Fibroblast of lung (primary cell): ENCODE data around the gene DPM2. TPM values are rescaled to one million over a fixed set of nuclear protein-coding genes. Genes with fewer than 3 reads are reported as not detected.
A peak's percentile ranks its signal among the peaks of the same experiment; 100 is the strongest.

ENCODE experiments used
- DNase-seq, 2 donors: peaks; one replicate each; pipeline versions ENCODE4 v3.0.0 to v3.0.0-alpha.2; 2010; ENCODE audit warnings: low read depth in 2 of 2
- H2AFZ ChIP-seq: 2 replicates; pipeline ENCODE4 v1.5.1; 2012; ENCODE audit warnings: low read length, control low read depth, inconsistent platforms
- H3K27ac ChIP-seq: 2 replicates; pipeline ENCODE4 v1.5.1; 2011; ENCODE audit warnings: low read length, control low read depth; ENCODE audit not compliant: insufficient read depth
- H3K27me3 ChIP-seq: 2 replicates; pipeline ENCODE4 v1.5.1; 2011; ENCODE audit warnings: mild to moderate bottlenecking, low read length; ENCODE audit not compliant: control insufficient read depth, insufficient read depth
- H3K36me3 ChIP-seq: 2 replicates; pipeline ENCODE4 v1.5.1; 2011; ENCODE audit warnings: low read length; ENCODE audit not compliant: control insufficient read depth, insufficient read depth
- H3K4me1 ChIP-seq: 2 replicates; pipeline ENCODE4 v1.5.1; 2011; ENCODE audit warnings: low read length; ENCODE audit not compliant: control insufficient read depth, insufficient read depth; ENCODE audit errors: extremely low read depth
- H3K4me2 ChIP-seq: 2 replicates; pipeline ENCODE4 v1.5.1; 2011; ENCODE audit warnings: low read length, control low read depth; ENCODE audit not compliant: insufficient read depth; ENCODE audit errors: extremely low read depth
- H3K4me3 ChIP-seq, 4 experiments: fragments of 200-600 bp in 1 of 4; sonication (generic) in 1 of 4; replicated peaks in 1 of 4; 2 replicates each; pipeline ENCODE4 v1.5.1; 2011 to 2016; ENCODE audit warnings: low read length in 4 of 4, low read depth in 3 of 4, mild to moderate bottlenecking in 3 of 4, control low read depth in 2 of 4, inconsistent platforms in 1 of 4, mixed read lengths in 1 of 4; ENCODE audit not compliant: insufficient read depth in 1 of 4; ENCODE audit errors: control extremely low read depth in 1 of 4
- H3K79me2 ChIP-seq: 2 replicates; pipeline ENCODE4 v1.5.1; 2012; ENCODE audit warnings: mild to moderate bottlenecking, low read length, inconsistent platforms; ENCODE audit not compliant: control insufficient read depth, insufficient read depth
- H3K9ac ChIP-seq: 2 replicates; pipeline ENCODE4 v1.5.1; 2011; ENCODE audit warnings: mild to moderate bottlenecking, low read length, control low read depth; ENCODE audit not compliant: insufficient read depth
- H3K9me3 ChIP-seq: 2 replicates; pipeline ENCODE4 v1.5.1; 2012; ENCODE audit warnings: low read depth, low read length; ENCODE audit not compliant: control insufficient read depth, insufficient read depth
- H4K20me1 ChIP-seq: 2 replicates; pipeline ENCODE4 v1.5.1; 2011; ENCODE audit warnings: low read length; ENCODE audit not compliant: control insufficient read depth, insufficient read depth; ENCODE audit errors: extremely low read depth
- EZH2 ChIP-seq: IDR thresholded peaks from 2 replicates; pipeline ENCODE4 v1.5.1; 2012; ENCODE audit warnings: low read length, control low read depth, mild to moderate bottlenecking; ENCODE audit errors: missing control alignments
- polyA plus RNA-seq, 2 donors: library from polyadenylated mRNA; depleted of rRNA in 1 of 2; stranded (reverse) in 1 of 2; unstranded in 1 of 2; fragments of >200 nt; gene quantifications; 2 replicates each; pipeline ENCODE4 v1.2.1, GENCODE V29; 2011 to 2012; ENCODE audit warnings: missing spikeins in 1 of 2
- total RNA-seq: library from RNA; depleted of rRNA; stranded (reverse); fragments of >200 nt; gene quantifications from 2 replicates; pipeline ENCODE4 v1.2.1, GENCODE V29; 2014
- TF ChIP-seq, protein P1 (sequence below), 2 donors: IDR thresholded peaks in 1 of 2; conservative IDR thresholded peaks in 1 of 2; 1 replicate in 1 of 2; 2 replicates in 1 of 2; pipeline ENCODE4 v1.5.1; 2011 to 2012; ENCODE audit warnings: low read length in 2 of 2, control low read depth in 1 of 2, inconsistent platforms in 1 of 2, low read depth in 1 of 2, mild to moderate bottlenecking in 1 of 2

Gene DPM2
- total and polyA plus RNA-seq, 2 donors (not counting 1 experiment from before 2014, with no cell fraction given), result 11.7 to 24.1 TPM

GRCh38 chr9:127979333-127980059 is 41.8 kb upstream of the DPM2 start:
- peak overlapping the region; percentile 87 for H3K4me2 ChIP-seq
- peaks cover 48% of the 10 kb centered on the region for H3K79me2 ChIP-seq
- peak; percentile 31 to 49 for DNase-seq
- no peaks in the 10 kb centered on the region for H4K20me1 ChIP-seq
- H3K36me3 ChIP-seq, result no peaks in the 10 kb centered on the region
- H3K9ac ChIP-seq, result peak overlapping the region; percentile 67
- peaks cover 18% of the 10 kb centered on the region for H3K4me1 ChIP-seq
- H3K9me3 ChIP-seq, result no peaks in the 10 kb centered on the region
- H3K27ac ChIP-seq, result peak overlapping the region; percentile 36
- H3K27me3 ChIP-seq, result no peaks in the 10 kb centered on the region
- TF ChIP-seq, protein P1, sequence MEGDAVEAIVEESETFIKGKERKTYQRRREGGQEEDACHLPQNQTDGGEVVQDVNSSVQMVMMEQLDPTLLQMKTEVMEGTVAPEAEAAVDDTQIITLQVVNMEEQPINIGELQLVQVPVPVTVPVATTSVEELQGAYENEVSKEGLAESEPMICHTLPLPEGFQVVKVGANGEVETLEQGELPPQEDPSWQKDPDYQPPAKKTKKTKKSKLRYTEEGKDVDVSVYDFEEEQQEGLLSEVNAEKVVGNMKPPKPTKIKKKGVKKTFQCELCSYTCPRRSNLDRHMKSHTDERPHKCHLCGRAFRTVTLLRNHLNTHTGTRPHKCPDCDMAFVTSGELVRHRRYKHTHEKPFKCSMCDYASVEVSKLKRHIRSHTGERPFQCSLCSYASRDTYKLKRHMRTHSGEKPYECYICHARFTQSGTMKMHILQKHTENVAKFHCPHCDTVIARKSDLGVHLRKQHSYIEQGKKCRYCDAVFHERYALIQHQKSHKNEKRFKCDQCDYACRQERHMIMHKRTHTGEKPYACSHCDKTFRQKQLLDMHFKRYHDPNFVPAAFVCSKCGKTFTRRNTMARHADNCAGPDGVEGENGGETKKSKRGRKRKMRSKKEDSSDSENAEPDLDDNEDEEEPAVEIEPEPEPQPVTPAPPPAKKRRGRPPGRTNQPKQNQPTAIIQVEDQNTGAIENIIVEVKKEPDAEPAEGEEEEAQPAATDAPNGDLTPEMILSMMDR (conservative IDR thresholded peaks at IDR 0.05 in 1 of 2, IDR thresholded peaks at IDR 0.05 in 1 of 2; ENCODE audit: low read depth in 1 of 2, low read length in 2 of 2), result no peak
- no peak overlapping the region for H2AFZ ChIP-seq
- H3K4me3 ChIP-seq, result peak overlapping the region; percentile 50 to 91 (median 75)

GRCh38 chr9:127979015-127979332 is 41.3 kb upstream of the DPM2 start:
- no peaks in the 10 kb centered on the region for H3K27me3 ChIP-seq
- no peak overlapping the region for H2AFZ ChIP-seq
- no peaks in the 10 kb centered on the region for H3K9me3 ChIP-seq
- H4K20me1 ChIP-seq, result no peaks in the 10 kb centered on the region
- TF ChIP-seq, protein P1 (conservative IDR thresholded peaks at IDR 0.05 in 1 of 2, IDR thresholded peaks at IDR 0.05 in 1 of 2; ENCODE audit: low read depth in 1 of 2, low read length in 2 of 2), result no peak
- no peak for TF ChIP-seq EZH2
- H3K4me1 ChIP-seq, result peaks cover 19% of the 10 kb centered on the region
- H3K79me2 ChIP-seq, result peaks cover 51% of the 10 kb centered on the region
- H3K4me3 ChIP-seq, result peak overlapping the region; percentile 50 to 91 (median 75)
- H3K36me3 ChIP-seq, result no peaks in the 10 kb centered on the region
- peak overlapping the region; percentile 67 for H3K9ac ChIP-seq
- H3K4me2 ChIP-seq, result peak overlapping the region; percentile 87
- peak overlapping the region; percentile 36 for H3K27ac ChIP-seq
- no peak for DNase-seq

GRCh38 chr9:127977884-127978647 is 40.4 kb upstream of the DPM2 start:
- Histone ChIP-seq H3K4me2 (peak overlapping the region; percentile 87), H3K79me2 (peaks cover 57% of the 10 kb centered on the region), H3K4me1 (peaks cover 21% of the 10 kb centered on the region), H3K27ac (peak overlapping the region; percentile 50), H2AFZ (no peak overlapping the region), H3K4me3 (peak overlapping the region; percentile 44 to 91 (median 58)), H3K27me3 (no peaks in the 10 kb centered on the region), H3K36me3 (no peaks in the 10 kb centered on the region), H3K9ac (peak overlapping the region; percentile 11), H3K9me3 (no peaks in the 10 kb centered on the region), H4K20me1 (no peaks in the 10 kb centered on the region)
- TF ChIP-seq, protein P1 (conservative IDR thresholded peaks at IDR 0.05 in 1 of 2, IDR thresholded peaks at IDR 0.05 in 1 of 2; ENCODE audit: low read depth in 1 of 2, low read length in 2 of 2), result peak in 1 of 2 donors; percentile 12
- TF ChIP-seq EZH2, result no peak
- DNase-seq, result peak; percentile 83 to 87
